ENCODE data around the gene C17orf107.
A peak's percentile ranks its signal among the peaks of the same experiment; 100 is the strongest.
"Not testable (repeated sequence)": the region's sequence is repeated elsewhere in the genome, so short reads cannot be mapped to it uniquely, and the experiment has no call there.

The C17orf107 gene

DNA sequence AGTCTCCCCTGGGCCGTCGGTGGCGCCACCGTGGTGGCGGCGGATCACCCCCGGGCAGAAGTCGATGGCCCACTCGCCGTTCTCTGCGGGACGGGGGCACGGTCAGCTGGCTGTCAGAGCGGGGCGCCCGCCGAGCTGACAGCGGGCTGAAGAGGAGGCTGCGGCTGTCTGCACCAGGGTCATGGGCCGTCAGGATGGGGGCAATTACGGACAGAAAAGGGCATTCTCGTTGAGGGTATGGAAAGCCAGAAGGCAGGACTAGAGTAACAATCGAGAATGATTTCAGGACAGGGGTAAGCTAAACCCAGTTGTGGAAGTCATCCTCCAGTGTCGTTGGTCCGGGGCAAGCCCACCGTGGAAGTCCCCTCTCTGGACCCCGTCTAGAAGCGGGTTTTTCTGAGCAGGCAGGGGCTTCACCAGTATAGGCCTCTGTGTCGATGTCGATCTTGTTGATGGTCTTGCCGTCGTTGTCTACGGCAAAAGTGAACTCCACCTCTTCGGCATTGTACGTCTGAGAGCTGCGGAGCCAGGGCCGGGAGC lies 1.8 kb downstream of the C17orf107 start:
- DNase-seq = no peak

- no peak for DNase-seq
Measured at GRCh38 chr17:4901648-4902344, 2.5 kb downstream of the C17orf107 start.

DNA sequence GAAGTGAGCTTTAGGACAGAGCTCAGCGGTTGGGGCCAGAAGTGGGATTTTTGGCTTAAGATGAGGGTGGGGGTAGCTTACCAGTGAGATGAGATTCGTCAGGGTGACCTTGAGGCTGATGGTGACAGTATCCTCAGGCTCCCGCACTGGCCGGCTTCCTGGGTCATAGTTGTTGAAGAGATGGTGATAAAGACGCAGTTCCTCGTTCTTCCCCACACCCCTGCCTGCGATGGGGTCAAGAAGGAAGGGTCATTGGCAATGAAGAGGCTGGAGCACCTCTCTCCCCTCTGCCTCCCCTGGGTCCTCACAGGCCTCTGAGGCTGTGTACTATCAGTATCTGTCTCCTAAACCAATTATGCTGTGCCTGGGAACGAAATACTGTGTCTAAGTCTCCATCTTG lies 3.2 kb downstream of the C17orf107 start:
- DNase-seq = no peak

- DNase-seq = no peak
Measured at GRCh38 chr17:4903051-4903818, 3.9 kb downstream of the C17orf107 start, which contains the start of gene CHRNE. CHRNE (minus strand) TSS chr17:4903098; CDS start chr17:4903063, 35 bp downstream.

- DNase-seq = not testable (repeated sequence)
Measured at GRCh38 chr17:4906642-4907041, 7.3 kb downstream of the C17orf107 start.

GRCh38 chr17:4908301-4908700 lies 9.0 kb downstream of the C17orf107 start:
- no peak for DNase-seq

- DNase-seq = peak; percentile 57
Measured at GRCh38 chr17:4908711-4909496, 9.6 kb downstream of the C17orf107 start.

DNA sequence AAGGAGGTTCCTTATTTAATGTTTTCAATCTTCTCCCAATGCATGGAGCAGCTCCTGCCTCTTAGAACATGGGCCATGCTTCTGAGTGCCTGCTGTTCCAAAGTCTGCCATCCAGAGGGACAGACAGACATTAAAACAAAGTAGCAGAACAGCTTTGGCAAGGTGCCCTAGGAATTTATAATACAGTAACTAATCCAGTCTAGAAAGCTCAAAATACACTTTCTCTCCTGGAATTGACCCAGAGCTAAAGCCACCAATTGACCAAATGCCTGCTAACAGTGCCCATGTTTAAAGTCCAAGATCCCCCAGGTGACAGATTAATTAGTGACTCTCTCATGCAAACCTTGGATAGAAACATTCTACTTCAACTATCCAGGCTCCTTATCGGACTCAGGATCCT lies 14.7 kb downstream of the C17orf107 start:
- DNase-seq = no peak

- DNase-seq = not testable (repeated sequence)
Measured at GRCh38 chr17:4914551-4914950, 15.2 kb downstream of the C17orf107 start.

- DNase-seq = no peak
Measured at GRCh38 chr17:4919511-4920047, 20.2 kb downstream of the C17orf107 start.

- DNase-seq = no peak
Measured at GRCh38 chr17:4920351-4921048, 21.2 kb downstream of the C17orf107 start.

DNA sequence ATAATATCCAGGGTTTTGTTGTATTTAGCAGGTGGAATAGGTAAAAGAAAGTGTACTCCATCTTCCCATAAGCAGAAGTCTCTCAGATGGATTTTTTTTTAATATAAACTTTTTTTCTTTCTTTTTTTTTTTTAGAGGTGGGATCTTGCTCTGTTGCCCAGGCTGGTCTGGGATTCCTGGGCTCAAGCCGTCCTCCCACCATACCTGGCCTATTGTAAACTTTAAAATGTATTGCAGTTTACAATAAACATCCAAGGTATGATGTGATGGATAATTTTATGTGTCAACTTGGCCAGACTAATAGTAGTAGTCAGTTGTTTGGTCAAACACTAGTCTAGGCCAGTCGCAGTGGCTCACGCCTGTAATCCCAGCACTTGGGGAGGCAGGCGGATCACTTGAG lies 22.0 kb downstream of the C17orf107 start:
- DNase-seq = no peak

DNA sequence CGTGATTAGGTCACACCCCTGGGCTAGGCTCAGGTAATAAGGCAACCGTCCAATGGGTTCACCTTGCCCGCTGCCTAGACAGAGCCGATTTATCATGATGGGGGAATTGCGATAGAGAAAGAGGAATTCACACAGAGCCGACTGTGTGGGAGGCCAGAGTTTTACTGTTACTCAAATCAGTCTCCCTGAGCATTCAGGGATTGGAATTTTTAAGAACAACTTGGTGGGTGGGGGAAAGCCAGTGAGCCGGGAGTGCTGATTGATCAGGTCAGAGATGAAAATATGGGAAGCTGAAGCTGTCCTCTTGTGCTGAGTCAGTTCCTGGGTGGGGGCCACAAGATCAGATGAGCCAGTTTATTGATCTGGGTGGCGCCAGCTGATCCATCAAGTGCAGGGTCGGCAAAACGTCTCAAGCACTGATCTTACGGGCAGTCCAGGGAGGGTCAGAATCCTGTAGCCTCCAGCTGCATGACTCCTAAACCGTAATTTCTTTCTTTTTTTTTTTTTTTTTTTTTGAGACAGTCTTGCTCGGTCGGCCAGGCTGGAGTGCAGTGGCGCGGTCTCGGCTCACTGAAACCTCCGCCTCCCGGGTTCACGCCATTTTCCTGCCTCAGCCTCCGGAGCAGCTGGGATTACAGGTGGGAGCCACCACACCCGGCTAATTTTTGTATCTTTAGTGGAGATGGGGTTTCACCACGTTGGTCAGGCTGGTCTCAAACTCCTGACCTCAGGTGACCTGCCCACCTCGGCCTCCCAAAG lies 27.4 kb downstream of the C17orf107 start:
- DNase-seq = not testable (repeated sequence)

DNA sequence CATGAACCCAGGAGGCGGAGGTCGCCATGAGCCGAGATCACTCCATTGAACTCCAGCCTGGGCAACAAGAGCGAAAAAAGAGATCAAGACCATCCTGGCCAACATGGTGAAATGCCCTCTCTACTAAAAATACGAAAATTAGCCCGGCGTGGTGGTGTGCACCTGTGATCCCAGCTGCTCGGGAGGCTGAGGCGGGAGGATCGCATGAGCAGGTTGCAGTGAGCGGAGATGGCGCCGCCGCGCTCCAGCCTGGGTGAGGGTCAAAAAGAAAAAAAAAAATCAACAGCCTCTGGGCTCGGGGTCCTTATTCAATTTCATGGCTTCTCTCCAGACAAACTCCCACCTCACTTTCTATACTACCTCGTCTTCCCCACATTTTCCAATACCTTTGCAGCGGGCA lies 29.5 kb downstream of the C17orf107 start:
- no peak for DNase-seq

- DNase-seq = no peak
Measured at GRCh38 chr17:4931963-4932362, 32.6 kb downstream of the C17orf107 start, which contains the start of gene GP1BA. GP1BA (plus strand) TSS chr17:4932277; CDS start chr17:4932605, 328 bp downstream.

DNA sequence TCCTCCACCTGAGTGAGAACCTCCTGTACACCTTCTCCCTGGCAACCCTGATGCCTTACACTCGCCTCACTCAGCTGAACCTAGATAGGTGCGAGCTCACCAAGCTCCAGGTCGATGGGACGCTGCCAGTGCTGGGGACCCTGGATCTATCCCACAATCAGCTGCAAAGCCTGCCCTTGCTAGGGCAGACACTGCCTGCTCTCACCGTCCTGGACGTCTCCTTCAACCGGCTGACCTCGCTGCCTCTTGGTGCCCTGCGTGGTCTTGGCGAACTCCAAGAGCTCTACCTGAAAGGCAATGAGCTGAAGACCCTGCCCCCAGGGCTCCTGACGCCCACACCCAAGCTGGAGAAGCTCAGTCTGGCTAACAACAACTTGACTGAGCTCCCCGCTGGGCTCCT lies 33.4 kb downstream of the C17orf107 start:
- no peak for DNase-seq

DNA sequence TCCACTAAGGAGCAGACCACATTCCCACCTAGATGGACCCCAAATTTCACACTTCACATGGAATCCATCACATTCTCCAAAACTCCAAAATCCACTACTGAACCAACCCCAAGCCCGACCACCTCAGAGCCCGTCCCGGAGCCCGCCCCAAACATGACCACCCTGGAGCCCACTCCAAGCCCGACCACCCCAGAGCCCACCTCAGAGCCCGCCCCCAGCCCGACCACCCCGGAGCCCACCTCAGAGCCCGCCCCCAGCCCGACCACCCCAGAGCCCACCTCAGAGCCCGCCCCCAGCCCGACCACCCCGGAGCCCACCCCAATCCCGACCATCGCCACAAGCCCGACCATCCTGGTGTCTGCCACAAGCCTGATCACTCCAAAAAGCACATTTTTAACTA lies 34.3 kb downstream of the C17orf107 start:
- DNase-seq = no peak

GRCh38 chr17:4934173-4934979 lies 35.0 kb downstream of the C17orf107 start:
- no peak for DNase-seq

GRCh38 chr17:4935650-4936049 lies 36.3 kb downstream of the C17orf107 start:
- DNase-seq = no peak

DNA sequence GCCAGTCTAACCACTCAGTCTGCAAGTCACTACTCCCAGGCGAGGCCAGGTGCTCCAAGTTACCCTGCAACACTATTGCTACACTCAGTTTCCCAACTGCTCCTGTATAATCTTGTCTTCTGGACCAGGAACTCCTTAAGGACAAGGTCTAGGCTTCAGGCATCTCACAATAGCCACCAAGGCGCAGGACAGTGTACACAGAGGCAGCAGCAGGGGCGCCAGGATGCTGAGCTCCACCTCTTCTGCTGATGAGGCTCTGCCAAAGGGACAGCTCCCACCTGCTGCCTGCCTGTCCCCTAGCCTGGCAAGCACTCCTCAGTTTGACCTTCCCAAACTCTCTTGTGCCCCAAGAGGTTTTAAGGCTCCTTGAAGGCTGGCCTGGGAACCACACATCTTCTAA lies 37.1 kb downstream of the C17orf107 start:
- no peak for DNase-seq

GRCh38 chr17:4937553-4937952 lies 38.2 kb downstream of the C17orf107 start:
- no peak for DNase-seq
